ENCODE results near the gene COA7.
A peak's percentile ranks its signal among the peaks of the same experiment; 100 is the strongest.

The COA7 gene

DNA sequence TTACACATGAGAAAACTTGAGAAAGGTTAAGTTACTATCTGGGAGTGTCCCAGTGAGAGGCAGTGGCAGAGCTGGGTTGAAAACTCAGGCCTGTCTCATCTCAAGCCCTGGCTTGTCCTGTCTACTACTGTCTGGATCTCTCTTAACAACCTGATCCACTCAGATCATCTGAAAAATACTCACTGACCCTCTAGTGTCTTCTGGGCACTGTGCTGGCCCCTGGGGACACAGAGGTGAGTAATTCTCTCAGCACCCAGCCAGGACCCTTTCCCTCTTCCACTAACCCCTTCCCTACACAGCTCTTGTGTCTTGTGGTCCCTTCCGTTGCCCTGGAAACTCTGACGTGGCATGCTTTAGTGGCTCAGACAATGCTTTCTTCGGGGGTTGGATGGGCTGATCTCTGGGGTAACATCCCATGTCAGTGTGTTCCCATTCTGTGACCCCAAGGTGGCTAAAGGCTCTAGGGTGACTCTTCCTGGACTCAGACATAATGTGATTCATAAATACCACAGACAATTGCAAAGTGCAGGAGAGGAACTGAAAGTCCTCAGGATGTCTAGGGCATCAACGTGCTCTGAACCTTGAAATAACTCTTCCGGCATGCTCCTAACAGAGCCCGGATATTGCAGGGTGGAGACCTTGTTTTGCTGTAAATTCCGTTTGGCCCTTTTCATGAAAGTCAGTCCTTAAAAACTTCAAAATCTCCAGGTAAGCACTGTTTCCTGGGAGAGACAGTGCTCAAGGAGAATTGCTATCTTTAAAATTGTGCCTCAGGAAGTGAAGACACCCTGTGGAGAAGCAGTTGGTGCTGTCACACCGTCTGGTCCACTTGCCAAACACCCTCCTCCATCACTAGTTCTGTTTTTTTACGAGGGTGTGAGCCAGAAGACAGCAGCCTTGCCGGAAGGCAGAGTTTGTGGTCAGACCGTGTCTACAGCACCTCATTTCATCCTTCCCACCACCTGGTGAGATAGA lies 61.1 kb downstream of the COA7 start:
- peak; percentile 21 to 50 for DNase-seq (ENCODE audit: low read depth in 1 of 2, low spot score in 1 of 2)

GRCh38 chr1:52635321-52636089 lies 62.6 kb downstream of the COA7 start:
- no peak for DNase-seq (ENCODE audit: low read depth in 1 of 2, low spot score in 1 of 2)

All from stimulated activated CD4-positive, alpha-beta T cell treated with anti-CD3 and anti-CD28 coated beads, Interleukin-15, amount 100 ng/mL, for 1 hour (primary cell).